CD4-positive, alpha-beta T cell treated with Interleukin-15 for 1 hour (primary cell): Measurements from ENCODE around the gene UHMK1.
"Not testable (repeated sequence)": the region's sequence is repeated elsewhere in the genome, so short reads cannot be mapped to it uniquely, and the experiment has no call there.

Source experiments
- DNase-seq: peaks from one replicate; pipeline ENCODE4 v3.0.0-alpha.2; 2020

UHMK1 gene

DNA sequence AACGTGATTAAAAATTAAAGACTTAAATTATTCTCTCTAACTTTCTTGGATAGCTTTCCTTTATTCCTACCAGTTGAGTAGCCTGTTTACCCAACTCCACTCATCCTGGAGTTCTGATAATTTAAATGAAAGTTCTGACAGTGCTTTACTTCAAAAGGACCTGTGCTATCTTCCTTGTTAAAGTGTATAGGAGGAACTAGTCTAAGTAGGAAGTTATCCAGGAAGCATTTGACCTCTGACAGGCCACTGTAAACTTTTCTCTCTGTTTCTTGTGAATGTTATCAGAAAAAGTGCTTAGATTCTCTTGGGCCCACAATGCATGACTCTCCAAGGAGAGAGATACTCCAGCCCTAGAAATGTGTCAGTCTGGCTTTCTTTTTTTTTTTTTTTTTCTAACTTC lies 73.1 kb downstream of the UHMK1 start:
- no peak for DNase-seq

DNA sequence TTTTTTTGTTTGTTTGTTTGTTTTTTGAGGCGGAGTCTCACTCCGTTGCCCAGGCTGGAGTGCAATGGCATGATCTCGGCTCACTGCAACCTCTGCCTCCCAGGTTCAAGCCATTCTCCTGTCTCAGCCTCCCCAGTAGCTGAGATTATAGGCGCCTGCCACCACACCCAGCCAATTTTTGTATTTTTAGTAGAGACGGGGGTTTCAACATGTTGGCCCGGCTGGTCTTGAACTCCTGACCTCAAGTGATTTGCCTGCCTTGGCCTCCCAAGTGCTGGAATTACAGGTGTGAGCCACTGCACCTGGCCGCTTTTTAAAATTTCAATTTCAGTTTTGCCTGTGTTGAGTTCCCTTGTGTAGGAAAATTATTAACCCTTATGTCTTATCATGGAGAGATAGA lies 73.5 kb downstream of the UHMK1 start:
- not testable (repeated sequence) for DNase-seq

DNA sequence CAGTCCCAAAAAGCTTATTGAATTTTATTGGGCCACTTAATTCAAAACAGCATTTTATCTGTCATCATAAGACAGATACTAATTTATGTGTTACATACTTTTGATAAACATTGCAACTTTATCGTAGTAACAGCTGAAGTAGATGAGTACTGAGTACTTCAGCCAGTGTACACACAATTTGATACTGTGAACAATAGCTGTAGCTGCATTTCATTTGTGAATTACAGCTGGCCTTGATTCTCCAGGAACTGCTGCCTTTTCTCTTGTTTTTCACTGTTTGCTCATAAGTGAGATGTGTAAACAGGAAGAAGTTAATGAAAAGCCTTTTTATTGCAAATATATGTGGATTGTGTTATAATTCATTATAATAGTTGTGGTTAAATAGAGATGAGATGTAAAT lies 74.1 kb downstream of the UHMK1 start:
- no peak for DNase-seq

DNA sequence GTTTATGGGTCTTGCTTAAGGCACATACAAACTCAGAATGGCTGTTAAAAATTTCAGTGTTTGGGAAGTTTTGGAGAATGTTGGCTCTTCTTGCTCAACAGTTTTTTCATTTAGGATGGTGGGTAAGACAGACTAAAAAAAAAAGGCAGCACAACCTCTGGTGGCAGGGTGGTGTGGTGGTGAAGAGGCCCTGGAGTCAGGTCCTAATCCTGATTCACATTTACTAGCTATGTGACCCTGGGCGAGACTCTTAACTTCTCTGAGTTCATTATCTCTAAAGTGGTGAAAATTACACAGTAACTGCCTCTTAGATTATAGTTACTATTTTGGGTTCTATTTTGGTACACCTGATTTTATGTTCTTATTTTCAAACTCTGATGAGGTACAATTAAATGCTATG lies 75.5 kb downstream of the UHMK1 start:
- no peak for DNase-seq

DNA sequence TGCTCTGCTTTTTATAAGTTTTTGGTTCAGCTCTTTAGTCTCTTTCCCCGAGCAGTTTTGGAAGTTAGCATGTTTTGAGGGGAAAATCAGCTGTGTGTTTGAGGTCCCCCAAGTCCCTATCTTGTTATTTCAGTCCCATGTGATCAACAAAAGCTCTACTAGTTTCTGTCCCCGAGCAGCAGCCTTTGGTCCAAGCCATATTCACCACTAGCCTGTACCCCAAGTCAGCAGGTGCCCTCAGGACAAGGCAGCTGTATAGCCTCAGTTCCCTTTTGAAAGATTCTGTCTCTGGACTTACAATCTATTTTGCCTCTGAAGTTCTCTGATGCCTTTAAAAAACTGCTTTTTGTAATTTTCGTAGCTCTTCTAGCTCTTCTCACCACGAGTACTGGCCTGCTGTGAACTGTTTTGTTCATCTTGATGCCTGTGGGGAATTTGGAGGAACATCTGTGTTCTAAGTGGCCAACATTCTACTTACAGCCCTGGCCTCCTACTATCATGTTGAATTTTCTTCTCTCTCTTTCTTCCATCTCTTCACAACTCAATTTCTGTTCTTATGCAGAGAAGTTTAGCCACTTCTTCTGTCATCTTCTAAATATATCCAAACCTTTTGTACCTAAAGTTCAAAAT lies 80.6 kb downstream of the UHMK1 start:
- no peak for DNase-seq

DNA sequence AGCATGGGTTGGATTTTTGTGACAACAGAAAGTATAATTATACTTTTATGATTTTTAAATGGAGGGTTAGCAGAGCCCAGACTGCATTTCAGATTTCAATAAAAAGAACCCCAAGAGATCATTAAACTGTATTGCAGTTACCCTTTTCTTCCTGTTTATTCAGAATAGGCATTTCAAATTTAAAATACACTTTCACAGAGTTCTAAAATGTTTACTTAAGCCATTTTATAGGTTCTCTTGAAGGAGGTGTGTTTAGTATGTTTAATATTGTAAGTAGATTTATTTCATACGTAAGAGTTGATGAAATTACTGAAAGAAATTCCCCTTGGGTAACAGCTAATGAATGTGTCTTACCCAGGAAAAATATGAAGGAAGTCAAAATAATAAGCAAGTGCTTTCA lies 81.3 kb downstream of the UHMK1 start:
- no peak for DNase-seq
